Activated naive CD4-positive, alpha-beta T cell treated with anti-CD3 and anti-CD28 coated beads for 36 hours (primary cell): ENCODE measurements around the gene NFE2L2. TPM values are rescaled to one million over a fixed set of nuclear protein-coding genes. Genes with fewer than 3 reads are reported as not detected.

Source experiments
- CTCF ChIA-PET: fragments of 350-600 bp; sonication (Branson Sonifier 250); formaldehyde crosslinking; loops from one replicate; lab custom pipeline; 2021; ENCODE audit warnings: antibody characterized with exemption; lab: Charles Lee
- DNase-seq: peaks from one replicate; pipeline ENCODE4 v3.0.0-alpha.2; 2020
- H3K27ac Mint-ChIP-seq: one replicate; pipeline ENCODE4 v1.8.0; 2021; ENCODE audit warnings: mild to moderate bottlenecking, mixed read lengths
- H3K27me3 Mint-ChIP-seq: one replicate; pipeline ENCODE4 v1.8.0; 2021; ENCODE audit warnings: low read depth, mixed read lengths
- H3K36me3 Mint-ChIP-seq: one replicate; pipeline ENCODE4 v1.8.0; 2021; ENCODE audit warnings: low read depth, mixed read lengths
- H3K4me1 Mint-ChIP-seq: one replicate; pipeline ENCODE4 v1.8.0; 2021; ENCODE audit warnings: low read depth, mixed read lengths
- H3K4me3 Mint-ChIP-seq: one replicate; pipeline ENCODE4 v1.8.0; 2021; ENCODE audit warnings: mild to moderate bottlenecking, moderate library complexity, mixed read lengths
- H3K9me3 Mint-ChIP-seq: one replicate; pipeline ENCODE4 v1.8.0; 2021; ENCODE audit warnings: mixed read lengths
- intact Hi-C: fragments of 100-400 bp; cut with micrococcal nuclease; formaldehyde crosslinking; loops from one replicate; pipeline ENCODE4 v1.15.1; 2023
- total RNA-seq, 2 experiments: library from RNA; stranded (reverse); gene quantifications; one replicate each; pipeline ENCODE4 v1.2.3, GENCODE V29; 2021

Gene NFE2L2
- total RNA-seq, 2 experiments from 2014 or later = 63.8 to 66.9 TPM

DNA sequence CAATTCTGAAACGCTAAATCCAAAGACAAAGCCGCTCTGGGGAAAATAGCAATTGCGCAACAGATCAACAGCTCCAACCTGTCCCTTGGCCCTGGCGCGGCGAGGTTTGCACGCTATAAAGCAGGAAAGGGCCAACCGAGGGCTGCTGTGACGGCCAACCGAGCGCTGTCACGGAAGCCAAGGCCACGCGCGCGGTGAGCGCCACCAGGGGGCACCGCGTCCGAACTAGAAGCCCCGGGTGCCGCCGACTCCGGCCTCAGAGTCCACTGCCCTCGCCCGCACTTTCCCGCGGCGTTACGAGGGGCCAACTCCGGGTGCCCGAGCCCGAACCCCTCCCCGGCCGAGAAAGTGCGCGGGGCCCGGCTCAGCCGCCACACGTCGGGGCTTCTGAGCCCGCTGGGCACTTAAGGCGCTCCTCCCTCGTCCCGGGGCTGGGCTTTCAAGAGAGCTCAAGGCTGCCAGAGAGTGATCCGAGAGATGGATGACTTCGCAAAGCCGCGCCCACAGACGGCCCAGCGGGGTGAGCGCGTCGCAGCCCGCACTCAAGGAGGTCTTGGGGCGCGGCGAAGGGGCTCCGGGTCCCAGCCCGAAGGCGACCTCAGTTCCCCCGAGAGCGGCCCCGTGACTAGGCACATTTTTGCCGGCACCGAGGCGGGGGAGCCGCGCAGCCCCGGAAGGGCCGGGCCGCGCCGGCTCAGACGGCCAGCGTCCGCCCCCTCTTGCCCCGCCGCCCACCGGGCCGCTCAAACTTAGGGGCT lies 897 bp downstream of the NFE2L2 start:
- H3K4me3 Mint-ChIP-seq = peak overlapping the region; percentile 92
- CTCF ChIA-PET = interaction anchor here (0.6 to 4.4 kb wide), 26 partner anchors 9 to 151 kb away, joined by 3 to 67 read pairs (median 6); no protein-coding TSS in a partner anchor
- H3K9me3 Mint-ChIP-seq = no peaks in the 10 kb centered on the region
- H3K4me1 Mint-ChIP-seq = peaks cover 53% of the 10 kb centered on the region
- intact Hi-C loops = loop anchor here (1.0 to 2.0 kb wide), 10 partner anchors 11 to 355 kb away; partner anchors contain the start of genes AGPS and HNRNPA3
- H3K27me3 Mint-ChIP-seq = no peaks in the 10 kb centered on the region
- peaks cover 29% of the 10 kb centered on the region for H3K36me3 Mint-ChIP-seq
- peak; percentile 95 for DNase-seq
- peak overlapping the region; percentile 99 for H3K27ac Mint-ChIP-seq

DNA sequence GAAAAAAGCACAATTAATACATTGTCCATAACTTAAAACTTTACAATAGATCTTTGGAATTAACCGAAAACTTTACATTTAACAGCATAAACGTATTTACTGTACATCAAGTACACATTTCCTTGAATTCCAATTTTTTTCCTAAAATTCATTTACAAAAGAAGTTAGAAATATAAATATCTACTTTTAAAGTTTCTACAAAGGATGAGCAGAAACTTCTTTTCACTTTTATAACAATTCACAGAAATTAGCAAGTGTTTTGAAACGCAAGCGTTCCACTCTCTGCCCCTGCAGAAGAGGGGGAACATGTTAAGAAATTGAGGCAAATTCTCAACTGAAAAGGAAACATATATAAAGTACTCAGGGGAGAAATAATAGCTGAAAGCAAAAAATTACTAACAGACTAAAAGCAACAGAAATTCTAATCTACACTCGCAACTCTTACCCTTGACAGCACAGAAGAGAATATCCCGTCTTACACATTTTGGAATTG lies 1.5 kb downstream of the NFE2L2 start:
- Mint-ChIP-seq H3K4me1 (peaks cover 58% of the 10 kb centered on the region), H3K27me3 (no peaks in the 10 kb centered on the region), H3K4me3 (peak overlapping the region; percentile 92), H3K9me3 (peaks cover 4% of the 10 kb centered on the region), H3K36me3 (peaks cover 34% of the 10 kb centered on the region), H3K27ac (peak overlapping the region; percentile 93)
- no peak for DNase-seq
- intact Hi-C loops = loop anchor here (1.0 kb wide), 6 partner anchors 11 to 153 kb away; no protein-coding TSS in a partner anchor
- CTCF ChIA-PET = interaction anchor here (0.6 to 4.4 kb wide), 20 partner anchors 8 to 151 kb away, joined by 3 to 67 read pairs (median 6); no protein-coding TSS in a partner anchor

DNA sequence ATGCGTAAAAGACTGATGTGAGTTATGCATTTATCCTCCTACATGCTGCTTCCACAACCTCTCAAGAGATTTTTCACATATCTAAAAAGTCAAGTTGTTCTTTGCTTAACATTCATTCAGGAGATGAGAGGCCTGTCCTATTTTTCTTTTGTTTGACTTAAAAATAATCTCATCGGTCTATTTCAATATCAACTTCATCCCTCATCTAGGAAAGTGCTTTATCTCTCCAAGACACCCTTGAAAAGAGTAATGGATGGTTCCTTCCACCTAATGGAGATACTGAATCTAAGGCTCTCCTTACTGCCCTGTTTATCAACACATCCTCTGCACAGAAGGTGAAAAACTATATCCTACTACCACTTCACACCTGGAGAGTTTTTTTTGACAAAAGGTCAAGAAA lies 2.4 kb downstream of the NFE2L2 start:
- Mint-ChIP-seq H3K27me3 (no peaks in the 10 kb centered on the region), H3K4me1 (peaks cover 62% of the 10 kb centered on the region), H3K4me3 (peak overlapping the region; percentile 92), H3K36me3 (peaks cover 42% of the 10 kb centered on the region), H3K9me3 (peaks cover 4% of the 10 kb centered on the region), H3K27ac (peak overlapping the region; percentile 93)
- CTCF ChIA-PET = interaction anchor here (1.1 to 4.4 kb wide), 4 partner anchors 30 to 101 kb away, joined by 3 to 67 read pairs (median 9); no protein-coding TSS in a partner anchor
- intact Hi-C loops = no loop called here
- DNase-seq = no peak

- Mint-ChIP-seq H3K36me3 (peaks cover 42% of the 10 kb centered on the region), H3K27me3 (no peaks in the 10 kb centered on the region), H3K4me3 (peak overlapping the region; percentile 92), H3K4me1 (peaks cover 63% of the 10 kb centered on the region), H3K27ac (peak overlapping the region; percentile 93), H3K9me3 (peaks cover 4% of the 10 kb centered on the region)
- intact Hi-C loops = no loop called here
- no peak for DNase-seq
- CTCF ChIA-PET = interaction anchor here (0.7 to 2.6 kb wide), 7 partner anchors 9 to 73 kb away, joined by 3 to 12 read pairs (median 4); partner anchors contain the start of gene HNRNPA3
Observed at GRCh38 chr2:177261116-177262060, 3.1 kb downstream of the NFE2L2 start.

- H3K4me3 Mint-ChIP-seq = peak overlapping the region; percentile 27
- peaks cover 42% of the 10 kb centered on the region for H3K36me3 Mint-ChIP-seq
- DNase-seq = no peak
- H3K9me3 Mint-ChIP-seq = peaks cover 4% of the 10 kb centered on the region
- CTCF ChIA-PET = interaction anchor here (0.5 to 1.3 kb wide), 5 partner anchors 8 to 463 kb away, joined by 3 to 5 read pairs (median 4); partner anchors contain the start of gene HNRNPA3
- intact Hi-C loops = no loop called here
- H3K4me1 Mint-ChIP-seq = peaks cover 64% of the 10 kb centered on the region
- H3K27ac Mint-ChIP-seq = peak overlapping the region; percentile 61
- H3K27me3 Mint-ChIP-seq = no peaks in the 10 kb centered on the region
Observed at GRCh38 chr2:177260379-177260778, 4.1 kb downstream of the NFE2L2 start.

DNA sequence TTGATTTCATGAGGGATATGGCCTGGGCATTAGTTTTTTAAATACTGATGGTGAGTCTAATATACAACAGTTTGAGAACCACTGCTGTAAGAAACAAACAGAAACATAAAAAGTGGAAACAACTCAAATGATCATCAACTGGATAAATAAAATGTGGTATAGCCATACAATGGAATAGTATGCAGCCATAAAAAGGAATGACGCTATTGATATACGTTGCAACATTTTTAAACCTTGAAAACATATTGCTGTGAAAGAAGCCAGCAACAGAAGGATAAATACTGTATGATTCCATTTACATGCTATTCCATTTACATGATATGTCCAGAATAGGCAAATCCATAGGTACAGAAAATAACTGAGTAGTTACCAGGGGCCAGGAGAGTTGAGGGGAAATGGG lies 6.5 kb downstream of the NFE2L2 start:
- H3K36me3 Mint-ChIP-seq = peaks cover 48% of the 10 kb centered on the region
- H3K4me3 Mint-ChIP-seq = no peak overlapping the region
- H3K9me3 Mint-ChIP-seq = peaks cover 4% of the 10 kb centered on the region
- no peaks in the 10 kb centered on the region for H3K27me3 Mint-ChIP-seq
- CTCF ChIA-PET = no interaction called here
- H3K4me1 Mint-ChIP-seq = peaks cover 87% of the 10 kb centered on the region
- intact Hi-C loops = no loop called here
- H3K27ac Mint-ChIP-seq = peak overlapping the region; percentile 50
- no peak for DNase-seq

DNA sequence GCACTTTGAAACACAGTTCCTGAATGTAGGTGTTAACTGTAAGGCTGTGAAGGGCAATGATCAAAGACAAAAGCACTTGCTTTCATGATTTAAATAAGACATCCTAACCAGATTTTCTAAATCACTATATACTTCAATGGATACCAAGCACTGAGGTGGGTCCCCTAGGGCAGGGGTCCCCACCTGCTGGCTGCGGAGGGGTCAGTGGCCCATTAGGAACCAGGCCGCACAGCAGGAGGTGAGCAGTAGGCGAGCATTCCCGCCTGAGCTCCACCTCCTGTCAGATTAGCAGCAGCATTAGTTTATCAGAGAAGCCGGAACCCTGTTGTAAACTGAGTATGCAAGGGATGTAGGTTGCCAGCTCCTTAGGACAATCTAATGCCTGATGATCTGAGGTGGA lies 7.1 kb downstream of the NFE2L2 start:
- CTCF ChIA-PET = interaction anchor here (0.6 kb wide), 1 partner anchor 14 kb away, joined by 3 read pairs; no protein-coding TSS in a partner anchor
- H3K27me3 Mint-ChIP-seq = no peaks in the 10 kb centered on the region
- H3K4me3 Mint-ChIP-seq = no peak overlapping the region

DNA sequence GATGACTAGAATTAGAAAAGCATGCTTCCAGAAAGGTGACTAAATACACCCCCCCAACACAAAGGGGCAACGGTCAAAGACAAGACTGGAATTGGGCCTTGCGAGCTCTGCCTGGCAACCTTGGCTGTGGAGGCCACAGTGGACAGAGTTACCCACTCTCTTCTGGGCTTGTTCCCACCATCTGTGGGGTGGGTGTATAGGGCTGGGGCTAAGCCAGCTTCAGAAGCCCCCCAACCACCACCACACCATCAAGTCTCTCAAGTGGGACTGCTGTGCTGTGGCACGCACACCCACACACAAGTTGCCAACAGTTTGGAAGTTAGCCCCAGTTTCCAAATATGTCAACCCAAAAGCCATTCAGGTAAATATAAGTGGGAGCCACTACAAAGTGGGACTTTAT lies 7.8 kb downstream of the NFE2L2 start:
- CTCF ChIA-PET = interaction anchor here (0.6 to 1.0 kb wide), 3 partner anchors 9 to 15 kb away, joined by 3 read pairs; no protein-coding TSS in a partner anchor
- H3K4me3 Mint-ChIP-seq = no peak overlapping the region
- intact Hi-C loops = no loop called here

More for the DNA sequence above, 7.1 kb downstream of the NFE2L2 start:
- peaks cover 93% of the 10 kb centered on the region for H3K4me1 Mint-ChIP-seq
- no peak for DNase-seq
- peak overlapping the region; percentile 81 for H3K27ac Mint-ChIP-seq
- peaks cover 51% of the 10 kb centered on the region for H3K36me3 Mint-ChIP-seq
- H3K9me3 Mint-ChIP-seq = peaks cover 4% of the 10 kb centered on the region
- intact Hi-C loops = no loop called here

DNA sequence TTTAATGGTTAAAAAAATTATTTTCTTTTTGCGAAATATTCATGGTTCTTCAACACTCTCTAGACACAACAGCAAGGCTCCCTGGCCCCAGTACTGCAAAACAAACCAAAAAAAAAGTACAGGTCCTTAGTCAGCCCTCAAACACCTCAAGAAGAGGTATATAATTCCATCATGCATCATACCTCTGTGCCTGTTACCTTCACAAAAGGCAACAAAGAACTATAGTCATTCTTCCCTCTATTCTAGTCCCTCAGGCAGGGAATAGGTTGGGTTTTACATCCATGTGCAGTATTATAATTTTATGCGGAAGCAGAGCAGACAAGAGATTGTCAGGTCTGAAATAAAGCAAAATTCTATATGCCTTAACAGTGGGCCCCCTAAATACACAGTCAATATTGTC lies 8.5 kb downstream of the NFE2L2 start:
- Mint-ChIP-seq H3K9me3 (peaks cover 4% of the 10 kb centered on the region), H3K4me3 (no peak overlapping the region), H3K4me1 (peaks cover 93% of the 10 kb centered on the region), H3K27me3 (no peaks in the 10 kb centered on the region), H3K27ac (peak overlapping the region; percentile 81), H3K36me3 (peaks cover 49% of the 10 kb centered on the region)
- intact Hi-C loops = no loop called here
- CTCF ChIA-PET = interaction anchor here (0.7 to 1.0 kb wide), 2 partner anchors 10 to 14 kb away, joined by 3 read pairs; no protein-coding TSS in a partner anchor
- DNase-seq = no peak

More for the DNA sequence above, 7.8 kb downstream of the NFE2L2 start:
- peak overlapping the region; percentile 81 for H3K27ac Mint-ChIP-seq
- DNase-seq = no peak
- H3K4me1 Mint-ChIP-seq = peaks cover 94% of the 10 kb centered on the region
- H3K36me3 Mint-ChIP-seq = peaks cover 50% of the 10 kb centered on the region
- H3K9me3 Mint-ChIP-seq = peaks cover 4% of the 10 kb centered on the region
- no peaks in the 10 kb centered on the region for H3K27me3 Mint-ChIP-seq

- no peak for DNase-seq
- Mint-ChIP-seq H3K4me1 (peaks cover 96% of the 10 kb centered on the region), H3K27ac (peak overlapping the region; percentile 62), H3K27me3 (no peaks in the 10 kb centered on the region), H3K9me3 (peaks cover 4% of the 10 kb centered on the region), H3K36me3 (peaks cover 53% of the 10 kb centered on the region), H3K4me3 (no peak overlapping the region)
- CTCF ChIA-PET = interaction anchor here (0.7 to 2.1 kb wide), 5 partner anchors 9 to 91 kb away, joined by 3 to 9 read pairs (median 5); partner anchors contain the start of gene NFE2L2
- intact Hi-C loops = no loop called here
Observed at GRCh38 chr2:177255227-177255601, 9.3 kb downstream of the NFE2L2 start.

GRCh38 chr2:177254433-177255226 lies 9.9 kb downstream of the NFE2L2 start:
- intact Hi-C loops = no loop called here
- Mint-ChIP-seq H3K4me1 (peaks cover 95% of the 10 kb centered on the region), H3K4me3 (no peak overlapping the region), H3K27ac (peak overlapping the region; percentile 88), H3K36me3 (peaks cover 52% of the 10 kb centered on the region), H3K9me3 (peaks cover 4% of the 10 kb centered on the region), H3K27me3 (no peaks in the 10 kb centered on the region)
- CTCF ChIA-PET = interaction anchor here (0.6 to 2.1 kb wide), 7 partner anchors 10 to 188 kb away, joined by 3 to 9 read pairs (median 4); partner anchors contain the start of gene NFE2L2
- peak; percentile 31 for DNase-seq
